ENCODE results near the gene ENTPD3. TPM values are rescaled to one million over a fixed set of nuclear protein-coding genes. Genes with fewer than 3 reads are reported as not detected.

ENTPD3 gene
- total RNA-seq, 1 experiment from 2014 or later, result 4.0 TPM

DNA sequence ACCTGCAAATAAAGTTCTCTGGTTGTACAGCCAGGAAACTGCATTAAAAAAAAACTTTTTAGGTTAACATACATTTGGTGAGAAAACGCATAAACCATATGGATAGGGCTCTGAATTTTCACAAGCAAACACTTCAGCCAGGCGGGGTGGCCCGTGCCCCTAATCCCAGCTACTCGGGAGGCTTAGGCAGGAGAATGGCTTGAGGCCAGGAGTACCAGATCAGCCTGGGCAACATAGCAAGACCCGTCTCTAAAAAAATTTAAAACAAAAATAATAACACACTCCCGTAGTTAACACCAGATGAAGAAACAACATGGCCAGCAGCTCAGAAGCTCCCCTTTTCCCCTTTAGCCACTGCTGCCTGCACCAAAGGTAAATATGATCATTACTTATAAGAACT, 66.9 kb downstream of the ENTPD3 start:
- Mint-ChIP-seq H3K4me3 (ENCODE audit: low read depth, unreplicated experiment) (peak overlapping the region; percentile 78), H3K9me3 (ENCODE audit: low read depth, unreplicated experiment) (no peaks in the 10 kb centered on the region), H3K27me3 (ENCODE audit: unreplicated experiment) (no peaks in the 10 kb centered on the region), H3K36me3 (ENCODE audit: insufficient read depth, unreplicated experiment) (peaks cover 50% of the 10 kb centered on the region), H3K27ac (ENCODE audit: unreplicated experiment) (no peak overlapping the region), H3K4me1 (ENCODE audit: low read depth, unreplicated experiment) (peaks cover 23% of the 10 kb centered on the region)
- intact Hi-C loops (cut with micrococcal nuclease; ENCODE audit: unreplicated experiment), result loop anchor here (1.0 kb wide), 1 partner anchor 127 kb away; no protein-coding TSS in a partner anchor
- CTCF ChIA-PET, result no interaction called here
- DNase-seq, result no peak
- TF ChIP-seq, protein P1, sequence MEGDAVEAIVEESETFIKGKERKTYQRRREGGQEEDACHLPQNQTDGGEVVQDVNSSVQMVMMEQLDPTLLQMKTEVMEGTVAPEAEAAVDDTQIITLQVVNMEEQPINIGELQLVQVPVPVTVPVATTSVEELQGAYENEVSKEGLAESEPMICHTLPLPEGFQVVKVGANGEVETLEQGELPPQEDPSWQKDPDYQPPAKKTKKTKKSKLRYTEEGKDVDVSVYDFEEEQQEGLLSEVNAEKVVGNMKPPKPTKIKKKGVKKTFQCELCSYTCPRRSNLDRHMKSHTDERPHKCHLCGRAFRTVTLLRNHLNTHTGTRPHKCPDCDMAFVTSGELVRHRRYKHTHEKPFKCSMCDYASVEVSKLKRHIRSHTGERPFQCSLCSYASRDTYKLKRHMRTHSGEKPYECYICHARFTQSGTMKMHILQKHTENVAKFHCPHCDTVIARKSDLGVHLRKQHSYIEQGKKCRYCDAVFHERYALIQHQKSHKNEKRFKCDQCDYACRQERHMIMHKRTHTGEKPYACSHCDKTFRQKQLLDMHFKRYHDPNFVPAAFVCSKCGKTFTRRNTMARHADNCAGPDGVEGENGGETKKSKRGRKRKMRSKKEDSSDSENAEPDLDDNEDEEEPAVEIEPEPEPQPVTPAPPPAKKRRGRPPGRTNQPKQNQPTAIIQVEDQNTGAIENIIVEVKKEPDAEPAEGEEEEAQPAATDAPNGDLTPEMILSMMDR (IDR thresholded peaks at IDR 0.05; ENCODE audit: unreplicated experiment), result no peak
- BruUV-seq (replicated peaks), result no TSS peak

DNA sequence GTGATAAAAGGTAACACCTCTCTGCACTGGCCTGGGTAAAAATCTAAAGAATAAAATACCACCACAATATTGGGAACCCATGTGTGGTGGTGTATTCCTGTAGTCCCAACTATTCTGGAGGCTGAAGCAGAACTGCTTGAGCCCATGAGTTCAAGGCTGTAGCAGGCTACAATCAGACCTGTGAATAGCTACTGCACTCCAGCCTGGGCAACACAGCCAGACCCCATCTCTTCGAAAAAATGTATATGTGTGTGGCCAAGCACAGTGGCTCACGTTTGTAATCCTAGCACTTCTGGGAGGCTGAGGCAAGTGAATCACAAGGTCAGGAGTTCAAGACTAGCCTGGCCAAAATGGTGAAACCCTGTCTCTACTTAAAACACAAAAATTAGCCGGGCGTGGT, 68.3 kb downstream of the ENTPD3 start:
- Mint-ChIP-seq H3K27ac (ENCODE audit: unreplicated experiment) (peak overlapping the region; percentile 90), H3K36me3 (ENCODE audit: insufficient read depth, unreplicated experiment) (peaks cover 61% of the 10 kb centered on the region), H3K4me1 (ENCODE audit: low read depth, unreplicated experiment) (peaks cover 23% of the 10 kb centered on the region), H3K4me3 (ENCODE audit: low read depth, unreplicated experiment) (peak overlapping the region; percentile 86), H3K27me3 (ENCODE audit: unreplicated experiment) (no peaks in the 10 kb centered on the region), H3K9me3 (ENCODE audit: low read depth, unreplicated experiment) (no peaks in the 10 kb centered on the region)
- TF ChIP-seq, protein P1 (IDR thresholded peaks at IDR 0.05; ENCODE audit: unreplicated experiment), result no peak
- intact Hi-C loops (cut with micrococcal nuclease; ENCODE audit: unreplicated experiment), result no loop called here
- no peak for DNase-seq
- BruUV-seq (replicated peaks), result no TSS peak
- CTCF ChIA-PET, result no interaction called here

DNA sequence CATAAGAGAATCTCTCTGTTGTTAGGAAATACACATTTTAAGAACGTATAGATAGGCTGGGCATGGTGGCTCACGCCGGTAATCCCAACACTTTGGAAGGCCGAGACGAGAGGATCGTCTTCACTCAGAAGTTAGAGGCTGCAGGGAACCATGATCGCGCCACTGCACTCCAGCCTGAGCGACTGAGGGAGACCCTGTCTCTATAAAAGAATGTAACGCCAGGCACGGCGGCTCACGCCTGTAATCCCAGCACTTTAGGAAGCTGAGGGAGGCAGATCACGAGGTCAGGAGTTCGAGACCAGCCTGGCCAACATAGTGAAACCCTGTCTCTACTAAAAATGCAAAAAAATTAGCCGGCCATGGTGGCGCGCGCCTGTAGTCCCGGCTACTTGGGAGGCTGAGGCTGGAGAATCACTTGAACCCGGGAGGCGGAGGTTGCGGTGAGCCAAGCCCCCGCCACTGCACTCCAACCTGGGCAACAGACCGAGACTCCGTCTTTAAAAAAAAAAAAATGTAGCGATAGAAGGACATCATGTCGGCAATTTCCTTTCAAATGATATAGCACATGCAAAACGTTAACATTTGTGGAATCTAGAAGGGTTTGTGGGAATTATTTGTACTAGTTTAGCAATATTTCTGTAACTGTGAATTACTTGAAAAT, 69.4 kb downstream of the ENTPD3 start:
- Mint-ChIP-seq H3K9me3 (ENCODE audit: low read depth, unreplicated experiment) (no peaks in the 10 kb centered on the region), H3K4me3 (ENCODE audit: low read depth, unreplicated experiment) (peak overlapping the region; percentile 86), H3K27me3 (ENCODE audit: unreplicated experiment) (no peaks in the 10 kb centered on the region), H3K4me1 (ENCODE audit: low read depth, unreplicated experiment) (peaks cover 23% of the 10 kb centered on the region), H3K27ac (ENCODE audit: unreplicated experiment) (peak overlapping the region; percentile 90), H3K36me3 (ENCODE audit: insufficient read depth, unreplicated experiment) (peaks cover 69% of the 10 kb centered on the region)
- TSS peak; percentile 92 for BruUV-seq (replicated peaks)
- TF ChIP-seq, protein P1 (IDR thresholded peaks at IDR 0.05; ENCODE audit: unreplicated experiment), result no peak
- intact Hi-C loops (cut with micrococcal nuclease; ENCODE audit: unreplicated experiment), result no loop called here
- DNase-seq, result no peak
- CTCF ChIA-PET, result no interaction called here

DNA sequence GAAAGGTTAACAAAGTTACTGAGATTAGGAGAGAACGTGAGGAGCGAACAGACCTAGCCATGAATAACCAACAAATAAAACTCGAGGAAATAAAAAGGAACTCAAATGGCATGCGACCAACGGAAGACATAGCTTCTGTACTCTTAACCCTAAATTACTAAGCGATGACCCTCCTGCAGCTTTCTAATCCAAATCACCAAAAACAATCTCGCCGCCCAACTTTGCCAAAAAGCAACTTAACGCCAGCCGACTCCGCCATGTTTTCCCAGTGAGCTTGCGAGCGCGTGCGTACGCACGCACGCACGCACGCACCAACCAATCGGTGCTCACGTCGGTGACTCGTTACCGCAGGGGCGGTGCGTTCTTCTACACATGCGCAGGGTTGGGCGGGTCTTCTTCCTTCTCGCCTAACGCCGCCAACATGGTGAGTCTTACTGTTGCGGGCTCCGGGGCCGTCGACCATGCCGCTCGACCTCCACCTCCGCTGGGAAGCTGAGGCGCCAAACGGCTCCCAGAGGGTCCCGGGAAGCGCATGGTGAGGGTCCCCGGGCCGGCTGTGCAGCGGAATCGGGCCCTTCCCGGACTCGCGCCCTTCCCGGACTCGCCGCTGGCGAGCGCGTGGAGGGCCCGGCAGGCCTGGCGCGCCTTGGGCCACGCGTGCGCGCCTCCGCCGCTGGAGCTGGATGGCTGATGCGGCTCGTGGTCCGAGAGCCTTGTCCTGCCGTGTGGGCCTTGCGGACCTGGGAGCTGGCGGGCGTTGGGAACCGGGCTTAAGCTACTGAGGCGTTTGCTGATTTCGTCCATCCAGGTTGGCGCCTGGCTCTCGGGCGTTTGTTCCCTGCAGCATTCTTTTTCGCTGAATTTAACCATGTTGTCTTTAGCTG, 70.2 kb downstream of the ENTPD3 start, which contains the start of gene RPL14:
Gene RPL14 (plus strand): TSS at position 400 of the 884 bp plus-strand sequence. CDS start 133 bp downstream, at position 533.
- TF ChIP-seq, protein P1 (IDR thresholded peaks at IDR 0.05; ENCODE audit: unreplicated experiment), result no peak
- intact Hi-C loops (cut with micrococcal nuclease; ENCODE audit: unreplicated experiment), result no loop called here
- Mint-ChIP-seq H3K27ac (ENCODE audit: unreplicated experiment) (peak within 1 kb of the TSS; percentile 90), H3K4me3 (ENCODE audit: low read depth, unreplicated experiment) (peak within 1 kb of the TSS; percentile 86), H3K9me3 (ENCODE audit: low read depth, unreplicated experiment) (no peaks in the 10 kb centered on the region), H3K36me3 (ENCODE audit: insufficient read depth, unreplicated experiment) (peaks cover 76% of the 10 kb centered on the region), H3K27me3 (ENCODE audit: unreplicated experiment) (no peaks in the 10 kb centered on the region), H3K4me1 (ENCODE audit: low read depth, unreplicated experiment) (peaks cover 19% of the 10 kb centered on the region)
- no TSS peak for BruUV-seq (replicated peaks)
- DNase-seq, result peak; percentile 91
- CTCF ChIA-PET, result no interaction called here

All from Calu3 (cell line).